GM23338 (cell line): Measurements from ENCODE around the gene PHTF2.

ENCODE experiments used
- EZH2 ChIP-seq: fragments of 200-600 bp; sonication (generic); IDR thresholded peaks from one replicate; pipeline ENCODE4 v1.8.0; 2017; ENCODE audit warnings: antibody characterized with exemption, mild to moderate bottlenecking, low read depth; ENCODE audit not compliant: unreplicated experiment
- NANOG ChIP-seq: IDR thresholded peaks from 2 replicates; pipeline ENCODE4 v1.6.1; 2016; ENCODE audit warnings: antibody characterized with exemption, borderline replicate concordance
- POLR2AphosphoS5 ChIP-seq: IDR thresholded peaks from 2 replicates; pipeline ENCODE4 v1.6.1; 2016; ENCODE audit warnings: antibody characterized with exemption, low read depth
- ZNF114 ChIP-seq: fragments of 250-450 bp; sonication (Bioruptor Pico); IDR thresholded peaks from 2 replicates; pipeline ENCODE4 v1.5.0; 2020; ENCODE audit warnings: mild to moderate bottlenecking, moderate library complexity
- ZNF331 ChIP-seq: fragments of 250-450 bp; sonication (Bioruptor Pico); IDR thresholded peaks from 2 replicates; pipeline ENCODE4 v1.5.0; 2020; ENCODE audit warnings: low read depth, mild to moderate bottlenecking, moderate library complexity
- TF ChIP-seq, protein P1 (sequence below), 2 experiments: fragments of 200-600 bp in 1 of 2; sonication (generic) in 1 of 2; conservative IDR thresholded peaks; 2 replicates each; pipeline versions ENCODE4 v1.5.1 to v1.6.1; 2016 to 2017; ENCODE audit warnings: antibody characterized with exemption in 2 of 2, low read depth in 2 of 2, mild to moderate bottlenecking in 2 of 2, moderate library complexity in 1 of 2

DNA sequence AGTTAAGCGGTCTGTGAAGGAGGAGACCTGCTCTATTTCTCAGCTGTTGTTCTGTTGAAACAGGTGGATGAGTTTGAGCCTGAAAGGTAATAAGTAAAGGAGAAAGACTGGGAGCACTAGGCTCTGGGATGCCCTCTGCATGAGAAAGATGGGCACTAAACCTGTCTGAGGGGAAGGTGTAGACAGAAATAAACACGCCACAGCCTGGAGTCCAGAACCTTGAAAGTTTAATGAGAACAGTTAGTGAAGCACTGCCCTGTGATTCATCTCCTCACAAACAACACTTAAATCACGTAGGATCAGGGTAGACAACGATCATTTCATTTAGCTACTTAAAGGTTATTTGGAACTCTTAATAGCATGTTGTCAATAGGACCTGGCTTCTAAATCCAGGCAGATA is 193.1 kb downstream of the PHTF2 start:
- TF ChIP-seq, protein P1, sequence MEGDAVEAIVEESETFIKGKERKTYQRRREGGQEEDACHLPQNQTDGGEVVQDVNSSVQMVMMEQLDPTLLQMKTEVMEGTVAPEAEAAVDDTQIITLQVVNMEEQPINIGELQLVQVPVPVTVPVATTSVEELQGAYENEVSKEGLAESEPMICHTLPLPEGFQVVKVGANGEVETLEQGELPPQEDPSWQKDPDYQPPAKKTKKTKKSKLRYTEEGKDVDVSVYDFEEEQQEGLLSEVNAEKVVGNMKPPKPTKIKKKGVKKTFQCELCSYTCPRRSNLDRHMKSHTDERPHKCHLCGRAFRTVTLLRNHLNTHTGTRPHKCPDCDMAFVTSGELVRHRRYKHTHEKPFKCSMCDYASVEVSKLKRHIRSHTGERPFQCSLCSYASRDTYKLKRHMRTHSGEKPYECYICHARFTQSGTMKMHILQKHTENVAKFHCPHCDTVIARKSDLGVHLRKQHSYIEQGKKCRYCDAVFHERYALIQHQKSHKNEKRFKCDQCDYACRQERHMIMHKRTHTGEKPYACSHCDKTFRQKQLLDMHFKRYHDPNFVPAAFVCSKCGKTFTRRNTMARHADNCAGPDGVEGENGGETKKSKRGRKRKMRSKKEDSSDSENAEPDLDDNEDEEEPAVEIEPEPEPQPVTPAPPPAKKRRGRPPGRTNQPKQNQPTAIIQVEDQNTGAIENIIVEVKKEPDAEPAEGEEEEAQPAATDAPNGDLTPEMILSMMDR (conservative IDR thresholded peaks at IDR 0.05; ENCODE audit: low read depth in 2 of 2), result no peak
- no peak for TF ChIP-seq ZNF114
- TF ChIP-seq ZNF331 (CRISPR knock-in tag), result no peak
- TF ChIP-seq POLR2AphosphoS5, result no peak
- TF ChIP-seq EZH2, result no peak
- no peak for TF ChIP-seq NANOG
